ENCODE results near the gene ZDHHC7. TPM values are rescaled to one million over a fixed set of nuclear protein-coding genes. Genes with fewer than 3 reads are reported as not detected.

The ZDHHC7 gene
- total RNA-seq, 1 experiment from 2014 or later = 39.1 TPM

GRCh38 chr16:85052536-85052935 lies 41.2 kb upstream of the ZDHHC7 start:
- Mint-ChIP-seq H3K27me3 (ENCODE audit: low read depth) (peaks cover 20% of the 10 kb centered on the region), H3K4me1 (peaks cover 11 to 20% of the 10 kb centered on the region in 2 experiments), H3K27ac (no peak overlapping the region), H3K9me3 (no peaks in the 10 kb centered on the region), H3K4me3 (no peak overlapping the region), H3K36me3 (ENCODE audit: insufficient read depth in 1 of 3, low read depth in 3 of 3) (no peaks in the 10 kb centered on the region; a peak in 1 of 7 replicates)
- Histone ChIP-seq H2BK20ac (ENCODE audit: low read depth, low read length, poor library complexity, severe bottlenecking) (no peak overlapping the region), H3K4ac (ENCODE audit: low read depth, low read length) (no peak overlapping the region), H2BK120ac (ENCODE audit: low read depth, low read length, poor library complexity, severe bottlenecking) (no peak overlapping the region), H3K23me2 (ENCODE audit: insufficient read length, low read depth, low read length, poor library complexity, severe bottlenecking) (no peaks in the 10 kb centered on the region), H2BK12ac (ENCODE audit: insufficient read length, low read depth, low read length) (no peak overlapping the region), H3K79me2 (ENCODE audit: insufficient read depth, low read length) (no peaks in the 10 kb centered on the region), H3K4me2 (ENCODE audit: insufficient read depth, insufficient read length, low read length) (no peak overlapping the region), H4K5ac (ENCODE audit: insufficient read length, low read depth, low read length) (no peak overlapping the region), H3K27ac (ENCODE audit: insufficient read length, low read depth, low read length) (no peak overlapping the region), H2BK5ac (ENCODE audit: insufficient read length, low read length) (no peak overlapping the region), H3K9ac (ENCODE audit: extremely low read depth, insufficient read length, low read length) (no peak overlapping the region), H4K20me1 (ENCODE audit: control insufficient read depth, insufficient read depth, insufficient read length) (no peaks in the 10 kb centered on the region), H3K56ac (ENCODE audit: insufficient read length, low read depth, low read length) (no peak overlapping the region), H3K27me3 (ENCODE audit: insufficient read depth, low read length) (no peaks in the 10 kb centered on the region), H2BK15ac (ENCODE audit: low read depth, low read length) (no peak overlapping the region), H3K4me1 (ENCODE audit: insufficient read depth, low read length) (no peaks in the 10 kb centered on the region), H3K23ac (ENCODE audit: insufficient read length, low read depth, low read length) (no peak overlapping the region), H3T11ph (ENCODE audit: low read length) (no peak overlapping the region), H2AFZ (ENCODE audit: low read length) (no peak overlapping the region), H2AK5ac (ENCODE audit: insufficient read length, low read length) (no peak overlapping the region), H3K14ac (ENCODE audit: insufficient read depth, low read length) (no peak overlapping the region), H3K18ac (ENCODE audit: insufficient read length, low read depth, low read length) (no peak overlapping the region), H3K9me3 (ENCODE audit: control insufficient read depth, low read depth, low read length) (no peaks in the 10 kb centered on the region), H4K91ac (ENCODE audit: insufficient read length, low read depth, low read length) (no peak overlapping the region), H4K8ac (replicated peaks; ENCODE audit: insufficient read length, low read depth, low read length) (no peak overlapping the region), H3K79me1 (ENCODE audit: insufficient read depth, low read depth, low read length, poor library complexity, severe bottlenecking) (no peaks in the 10 kb centered on the region)
- WGBS (ENCODE audit: extremely low coverage, insufficient read length, low lambda C conversion rate) = no CpG with 5 or more reads among the region's 10 CpGs
- no peak for DNase-seq
- TF ChIP-seq, protein P1, sequence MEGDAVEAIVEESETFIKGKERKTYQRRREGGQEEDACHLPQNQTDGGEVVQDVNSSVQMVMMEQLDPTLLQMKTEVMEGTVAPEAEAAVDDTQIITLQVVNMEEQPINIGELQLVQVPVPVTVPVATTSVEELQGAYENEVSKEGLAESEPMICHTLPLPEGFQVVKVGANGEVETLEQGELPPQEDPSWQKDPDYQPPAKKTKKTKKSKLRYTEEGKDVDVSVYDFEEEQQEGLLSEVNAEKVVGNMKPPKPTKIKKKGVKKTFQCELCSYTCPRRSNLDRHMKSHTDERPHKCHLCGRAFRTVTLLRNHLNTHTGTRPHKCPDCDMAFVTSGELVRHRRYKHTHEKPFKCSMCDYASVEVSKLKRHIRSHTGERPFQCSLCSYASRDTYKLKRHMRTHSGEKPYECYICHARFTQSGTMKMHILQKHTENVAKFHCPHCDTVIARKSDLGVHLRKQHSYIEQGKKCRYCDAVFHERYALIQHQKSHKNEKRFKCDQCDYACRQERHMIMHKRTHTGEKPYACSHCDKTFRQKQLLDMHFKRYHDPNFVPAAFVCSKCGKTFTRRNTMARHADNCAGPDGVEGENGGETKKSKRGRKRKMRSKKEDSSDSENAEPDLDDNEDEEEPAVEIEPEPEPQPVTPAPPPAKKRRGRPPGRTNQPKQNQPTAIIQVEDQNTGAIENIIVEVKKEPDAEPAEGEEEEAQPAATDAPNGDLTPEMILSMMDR (conservative IDR thresholded peaks at IDR 0.05) = no peak

All from H9 (cell line).